PFSK-1 (cell line): ENCODE data around the gene PRKAR1B.

Experiments used
- POLR2AphosphoS5 ChIP-seq: IDR thresholded peaks from 2 replicates; pipeline ENCODE4 v1.6.1; 2012; ENCODE audit warnings: low read depth, mild to moderate bottlenecking, control low read depth, low read length, moderate library complexity
- SIN3A ChIP-seq: IDR thresholded peaks from 2 replicates; pipeline ENCODE4 v1.6.1; 2012; ENCODE audit warnings: mild to moderate bottlenecking, low read length, moderate library complexity, borderline replicate concordance; ENCODE audit not compliant: insufficient read depth
- TAF1 ChIP-seq: IDR thresholded peaks from 2 replicates; pipeline ENCODE4 v1.6.1; 2012; ENCODE audit warnings: low read length, control low read depth, borderline replicate concordance; ENCODE audit not compliant: insufficient read depth
- TF ChIP-seq, protein P1 (sequence below), 2 experiments: IDR thresholded peaks; 2 replicates each; pipeline versions ENCODE4 v1.6.1 to v1.8.0; 2011 to 2012; ENCODE audit warnings: low read depth in 2 of 2, low read length in 2 of 2, control low read depth in 1 of 2, inconsistent platforms in 1 of 2, mild to moderate bottlenecking in 1 of 2, moderate library complexity in 1 of 2; ENCODE audit not compliant: insufficient read depth in 1 of 2

GRCh38 chr7:712381-713138 is 14.5 kb downstream of the PRKAR1B start:
- TF ChIP-seq, protein P1, sequence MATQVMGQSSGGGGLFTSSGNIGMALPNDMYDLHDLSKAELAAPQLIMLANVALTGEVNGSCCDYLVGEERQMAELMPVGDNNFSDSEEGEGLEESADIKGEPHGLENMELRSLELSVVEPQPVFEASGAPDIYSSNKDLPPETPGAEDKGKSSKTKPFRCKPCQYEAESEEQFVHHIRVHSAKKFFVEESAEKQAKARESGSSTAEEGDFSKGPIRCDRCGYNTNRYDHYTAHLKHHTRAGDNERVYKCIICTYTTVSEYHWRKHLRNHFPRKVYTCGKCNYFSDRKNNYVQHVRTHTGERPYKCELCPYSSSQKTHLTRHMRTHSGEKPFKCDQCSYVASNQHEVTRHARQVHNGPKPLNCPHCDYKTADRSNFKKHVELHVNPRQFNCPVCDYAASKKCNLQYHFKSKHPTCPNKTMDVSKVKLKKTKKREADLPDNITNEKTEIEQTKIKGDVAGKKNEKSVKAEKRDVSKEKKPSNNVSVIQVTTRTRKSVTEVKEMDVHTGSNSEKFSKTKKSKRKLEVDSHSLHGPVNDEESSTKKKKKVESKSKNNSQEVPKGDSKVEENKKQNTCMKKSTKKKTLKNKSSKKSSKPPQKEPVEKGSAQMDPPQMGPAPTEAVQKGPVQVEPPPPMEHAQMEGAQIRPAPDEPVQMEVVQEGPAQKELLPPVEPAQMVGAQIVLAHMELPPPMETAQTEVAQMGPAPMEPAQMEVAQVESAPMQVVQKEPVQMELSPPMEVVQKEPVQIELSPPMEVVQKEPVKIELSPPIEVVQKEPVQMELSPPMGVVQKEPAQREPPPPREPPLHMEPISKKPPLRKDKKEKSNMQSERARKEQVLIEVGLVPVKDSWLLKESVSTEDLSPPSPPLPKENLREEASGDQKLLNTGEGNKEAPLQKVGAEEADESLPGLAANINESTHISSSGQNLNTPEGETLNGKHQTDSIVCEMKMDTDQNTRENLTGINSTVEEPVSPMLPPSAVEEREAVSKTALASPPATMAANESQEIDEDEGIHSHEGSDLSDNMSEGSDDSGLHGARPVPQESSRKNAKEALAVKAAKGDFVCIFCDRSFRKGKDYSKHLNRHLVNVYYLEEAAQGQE (IDR thresholded peaks at IDR 0.05; ENCODE audit: insufficient read depth in 1 of 2, low read depth in 2 of 2, low read length in 2 of 2), result no peak
- TF ChIP-seq POLR2AphosphoS5, result no peak
- TF ChIP-seq TAF1, result no peak
- no peak for TF ChIP-seq SIN3A
